ENCODE data around the gene PDAP1. TPM values are rescaled to one million over a fixed set of nuclear protein-coding genes. Genes with fewer than 3 reads are reported as not detected.
A peak's percentile ranks its signal among the peaks of the same experiment; 100 is the strongest.

PDAP1 gene
- total RNA-seq, 2 experiments from 2014 or later: 35.0 to 38.0 TPM

GRCh38 chr7:99385564-99385963, 22.8 kb downstream of the PDAP1 start:
- Mint-ChIP-seq H3K9me3 (no peaks in the 10 kb centered on the region), H3K27me3 (no peaks in the 10 kb centered on the region), H3K36me3 (ENCODE audit: low read depth) (peaks cover 60% of the 10 kb centered on the region), H3K4me3 (no peak overlapping the region), H3K27ac (peak overlapping the region; percentile 67), H3K4me1 (ENCODE audit: low read depth) (peaks cover 36% of the 10 kb centered on the region)
- Histone ChIP-seq H3K27ac (ENCODE audit: low read depth in 1 of 2, low read length in 2 of 2) (peak overlapping the region; percentile 29 to 41), H3K4me3 (ENCODE audit: low read length) (no peak overlapping the region), H3K36me3 (ENCODE audit: insufficient read depth, low read length) (peaks cover 73% of the 10 kb centered on the region), H3K27me3 (ENCODE audit: control insufficient read depth in 1 of 2, insufficient read depth in 2 of 2, low read length in 2 of 2) (no peaks in the 10 kb centered on the region), H3K9me3 (ENCODE audit: control insufficient read depth in 1 of 2, insufficient read depth in 1 of 2, low read length in 2 of 2) (no peaks in the 10 kb centered on the region), H3K4me1 (ENCODE audit: insufficient read depth, low read length) (peaks cover 55% of the 10 kb centered on the region)
- intact Hi-C loops (cut with DNase I, micrococcal nuclease): no loop called here
- POLR2A ChIA-PET: interaction anchor here (2.7 kb wide), 1 partner anchor 22 kb away, joined by 9 read pairs; the partner anchor contains the start of genes BUD31 and PDAP1
- DNase-seq (no peak), ATAC-seq (ENCODE audit: poor library complexity) (no peak)
- TF ChIP-seq CTCF (IDR thresholded peaks at IDR 0.05): no peak
- CTCF ChIA-PET: interaction anchor here (1.7 kb wide), 1 partner anchor 16 kb away, joined by 5 read pairs; no protein-coding TSS in a partner anchor

- intact Hi-C loops (cut with DNase I, micrococcal nuclease): no loop called here
- peaks cover 67% of the 10 kb centered on the region for H3K36me3 ChIP-seq (ENCODE audit: insufficient read depth, low read length)
- ChIA-PET POLR2A (no interaction called here), CTCF (no interaction called here)
- no peaks in the 10 kb centered on the region for H3K9me3 ChIP-seq (ENCODE audit: control insufficient read depth in 1 of 2, insufficient read depth in 1 of 2, low read length in 2 of 2)
- peak overlapping the region in 1 of 2 donors; percentile 45 for H3K27ac ChIP-seq (ENCODE audit: low read depth in 1 of 2, low read length in 2 of 2)
- no peak overlapping the region for H3K4me3 Mint-ChIP-seq
- TF ChIP-seq CTCF (IDR thresholded peaks at IDR 0.05): no peak
- H3K27me3 ChIP-seq (ENCODE audit: control insufficient read depth in 1 of 2, insufficient read depth in 2 of 2, low read length in 2 of 2): no peaks in the 10 kb centered on the region
- H3K4me1 Mint-ChIP-seq (ENCODE audit: low read depth): peaks cover 47% of the 10 kb centered on the region
- peaks cover 55% of the 10 kb centered on the region for H3K36me3 Mint-ChIP-seq (ENCODE audit: low read depth)
- no peak for ATAC-seq (ENCODE audit: poor library complexity)
- no peaks in the 10 kb centered on the region for H3K9me3 Mint-ChIP-seq
- H3K4me3 ChIP-seq (ENCODE audit: low read length): no peak overlapping the region
- peaks cover 65% of the 10 kb centered on the region for H3K4me1 ChIP-seq (ENCODE audit: insufficient read depth, low read length)
- H3K27ac Mint-ChIP-seq: peak overlapping the region; percentile 67
- DNase-seq: no peak
- no peaks in the 10 kb centered on the region for H3K27me3 Mint-ChIP-seq
Measured at GRCh38 chr7:99384523-99384922, 23.9 kb downstream of the PDAP1 start.

GRCh38 chr7:99383791-99384370, 24.5 kb downstream of the PDAP1 start:
- H3K4me3 ChIP-seq (ENCODE audit: low read length): no peak overlapping the region
- DNase-seq (no peak), ATAC-seq (ENCODE audit: poor library complexity) (no peak)
- H3K9me3 Mint-ChIP-seq: no peaks in the 10 kb centered on the region
- peak overlapping the region; percentile 67 for H3K27ac Mint-ChIP-seq
- intact Hi-C loops (cut with DNase I, micrococcal nuclease): no loop called here
- peaks cover 53% of the 10 kb centered on the region for H3K4me1 Mint-ChIP-seq (ENCODE audit: low read depth)
- H3K27ac ChIP-seq (ENCODE audit: low read depth in 1 of 2, low read length in 2 of 2): peak overlapping the region; percentile 45 to 65
- H3K36me3 ChIP-seq (ENCODE audit: insufficient read depth, low read length): peaks cover 61% of the 10 kb centered on the region
- H3K27me3 ChIP-seq (ENCODE audit: control insufficient read depth in 1 of 2, insufficient read depth in 2 of 2, low read length in 2 of 2): no peaks in the 10 kb centered on the region
- H3K4me3 Mint-ChIP-seq: no peak overlapping the region
- ChIA-PET CTCF (no interaction called here), POLR2A (no interaction called here)
- H3K36me3 Mint-ChIP-seq (ENCODE audit: low read depth): peaks cover 54% of the 10 kb centered on the region
- H3K27me3 Mint-ChIP-seq: no peaks in the 10 kb centered on the region
- TF ChIP-seq CTCF (IDR thresholded peaks at IDR 0.05): no peak
- peaks cover 72% of the 10 kb centered on the region for H3K4me1 ChIP-seq (ENCODE audit: insufficient read depth, low read length)
- H3K9me3 ChIP-seq (ENCODE audit: control insufficient read depth in 1 of 2, insufficient read depth in 1 of 2, low read length in 2 of 2): no peaks in the 10 kb centered on the region
